NCI-H1930 (cell line): ENCODE results near the gene COL9A1.
A peak's percentile ranks its signal among the peaks of the same experiment; 100 is the strongest.

Experiments used
- DNase-seq, 2 experiments: peaks; one replicate each; lab custom pipeline; 2025; lab: John Stamatoyannopoulos, UW

Gene COL9A1

DNA sequence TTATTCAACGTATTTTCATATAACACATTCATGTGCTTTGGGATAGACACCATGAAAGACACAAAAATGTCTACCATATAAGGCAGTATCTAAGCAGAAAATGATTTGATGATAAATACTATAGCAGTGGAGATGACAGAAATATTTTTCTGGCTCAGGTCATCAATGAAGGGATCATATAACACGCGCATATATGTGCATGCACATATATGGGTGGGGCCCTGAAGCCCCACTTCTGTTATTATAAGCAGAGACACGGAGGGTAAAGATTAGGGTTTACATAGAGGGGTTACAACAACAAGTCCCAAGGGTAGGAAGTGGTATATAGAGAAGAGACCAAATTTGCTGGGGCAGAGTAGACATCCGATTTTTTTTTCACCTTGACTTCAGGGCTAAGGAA, 16.0 kb downstream of the COL9A1 start:
- no peak for DNase-seq

DNA sequence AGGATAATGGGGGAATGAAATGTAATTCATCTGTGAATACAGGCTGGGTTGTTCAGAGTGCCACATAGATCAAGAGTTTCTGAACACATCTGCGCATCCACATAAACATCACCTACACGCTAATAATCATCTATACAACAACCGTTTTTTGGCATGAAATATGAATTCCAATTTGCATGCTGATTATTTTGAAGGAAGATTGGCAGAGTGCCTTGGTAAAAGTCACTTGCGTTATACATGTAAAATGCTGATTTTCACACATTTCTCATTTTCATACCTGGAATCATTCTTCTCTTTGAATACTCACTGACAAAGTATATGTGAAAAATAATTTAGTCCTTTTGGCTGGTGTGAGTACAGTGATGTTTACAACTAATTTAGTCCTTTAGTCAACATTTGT, 17.7 kb downstream of the COL9A1 start:
- DNase-seq: peak in 1 of 2 experiments; percentile 36

- DNase-seq: no peak
Observed at GRCh38 chr6:70282919-70283461, 19.9 kb downstream of the COL9A1 start.

DNA sequence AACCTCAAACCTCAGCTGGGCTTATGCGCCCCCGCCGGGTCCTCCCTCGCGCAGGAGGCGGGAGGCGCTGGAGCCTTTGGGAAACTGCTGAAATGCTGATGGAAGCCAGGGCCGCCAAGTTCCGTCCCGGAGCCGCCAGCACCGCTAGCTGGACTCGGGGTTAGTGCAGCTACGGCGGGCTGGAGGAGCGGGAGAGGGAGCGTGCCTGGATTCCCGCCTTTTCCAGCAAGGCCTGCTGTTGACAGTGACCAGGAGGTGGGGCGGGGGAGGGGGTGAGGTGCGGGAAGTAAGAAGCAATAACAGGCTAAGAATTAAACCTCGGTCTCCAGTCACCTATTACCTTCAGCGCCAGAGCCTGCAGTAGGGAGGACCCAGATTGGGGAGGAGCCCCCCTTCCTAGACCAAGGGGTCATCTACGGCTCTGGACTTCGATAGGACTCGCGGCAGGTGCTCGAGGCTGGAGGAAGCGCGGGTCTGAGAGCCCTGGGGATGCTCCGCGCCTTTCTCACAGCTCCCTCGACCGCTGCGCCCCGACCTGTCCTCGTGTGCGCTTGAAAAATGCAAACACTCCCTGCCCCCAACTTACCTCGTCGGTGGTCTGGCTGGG, 20.5 kb downstream of the COL9A1 start:
- no peak for DNase-seq

- DNase-seq: no peak
Observed at GRCh38 chr6:70281923-70282311, 21.0 kb downstream of the COL9A1 start.

DNA sequence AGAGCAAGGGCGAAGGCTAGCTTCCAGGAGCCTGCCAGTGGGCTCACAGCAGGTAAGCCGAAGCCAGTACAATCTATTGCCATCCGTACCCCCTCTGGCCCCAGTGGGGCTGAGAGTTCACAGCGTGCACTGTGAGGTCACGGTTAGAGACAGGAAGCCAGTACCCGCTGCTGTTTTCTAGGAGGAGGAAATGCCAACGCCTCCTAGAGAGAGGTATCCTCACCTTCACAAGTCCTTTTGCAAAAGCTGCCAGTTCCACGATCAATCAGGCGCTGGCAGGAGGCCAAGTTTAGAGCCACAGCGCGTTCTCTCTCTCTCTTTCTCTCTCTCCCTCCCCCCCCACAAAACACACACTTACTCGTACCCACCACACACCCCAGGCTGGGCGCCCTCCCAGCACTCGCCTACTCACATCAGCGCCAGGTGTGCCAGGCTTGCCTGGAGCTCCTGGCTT, 22.5 kb downstream of the COL9A1 start:
- no peak for DNase-seq

- no peak for DNase-seq
Observed at GRCh38 chr6:70277470-70277869, 25.4 kb downstream of the COL9A1 start.

- DNase-seq: no peak
Observed at GRCh38 chr6:70274338-70274737, 28.5 kb downstream of the COL9A1 start.

DNA sequence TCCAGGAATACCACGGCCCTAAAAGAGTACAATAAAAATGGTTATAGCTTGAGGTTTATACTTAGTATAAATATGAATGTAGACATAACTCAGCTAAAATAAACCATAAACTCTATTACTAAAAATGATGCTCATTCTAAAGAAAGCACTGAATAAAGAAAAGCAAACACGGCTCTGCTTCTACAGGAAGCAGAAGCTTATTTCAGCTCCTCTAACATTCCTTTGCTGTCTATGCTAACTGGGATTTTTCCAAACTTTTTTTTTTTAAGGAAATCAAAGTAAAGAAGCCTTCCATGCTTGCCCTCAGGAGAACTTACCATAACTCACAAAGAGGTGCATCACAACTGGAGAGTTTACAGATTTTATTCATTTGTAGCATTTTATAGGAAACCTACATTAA, 30.8 kb downstream of the COL9A1 start:
- no peak for DNase-seq

DNA sequence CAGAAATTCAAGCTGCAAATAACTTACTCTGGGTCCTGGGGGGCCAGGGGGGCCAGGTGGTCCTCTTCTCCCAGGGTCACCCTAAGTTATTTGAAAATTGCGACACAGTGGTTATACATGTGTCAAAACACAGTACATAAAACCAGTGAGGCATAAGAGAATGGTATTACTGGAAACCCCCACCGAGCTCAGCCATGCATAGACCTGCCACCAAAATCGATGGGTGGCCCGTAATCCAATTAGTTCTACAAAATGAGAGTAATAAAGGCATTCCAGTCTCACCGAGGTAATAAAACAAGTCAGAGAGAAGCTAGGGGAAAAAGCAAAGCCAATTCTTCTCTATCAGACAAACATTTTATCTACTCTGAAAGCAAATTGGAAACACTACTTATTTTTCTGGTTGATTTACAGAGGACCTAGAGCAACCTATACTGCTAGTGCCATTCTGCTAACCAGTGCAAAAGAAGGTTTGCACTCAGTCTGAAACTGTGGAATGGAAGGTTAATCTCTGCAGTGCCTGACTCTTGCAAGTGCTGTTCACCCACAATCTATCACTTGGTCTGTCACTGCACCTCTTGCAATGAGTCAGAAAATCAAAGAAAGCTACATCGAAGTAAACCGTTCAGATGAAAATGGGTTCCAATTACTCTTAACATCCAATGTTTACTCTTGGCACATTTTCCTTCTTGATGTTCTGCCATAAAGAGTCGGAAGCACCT, 32.4 kb downstream of the COL9A1 start:
- DNase-seq: no peak

DNA sequence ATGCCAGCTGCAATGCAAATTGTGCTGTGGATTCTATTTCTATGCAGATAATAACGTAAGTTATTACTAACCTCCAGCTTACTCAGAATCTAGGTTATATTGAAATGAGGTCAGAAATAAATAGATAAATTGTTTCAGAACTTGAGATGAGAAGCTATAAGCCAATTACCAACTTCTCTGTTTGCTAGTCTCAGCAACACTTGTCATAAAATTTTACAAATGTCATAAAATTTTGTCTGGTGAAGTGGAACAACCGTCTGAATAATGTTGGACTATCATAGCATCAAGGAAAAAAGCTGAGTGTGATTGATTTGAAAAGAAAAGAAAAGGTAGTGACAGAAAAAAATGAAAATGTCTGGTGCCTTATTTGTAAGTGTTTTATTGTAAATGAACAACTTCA, 36.7 kb downstream of the COL9A1 start:
- no peak for DNase-seq

GRCh38 chr6:70264306-70264705, 38.6 kb downstream of the COL9A1 start:
- DNase-seq: no peak

- DNase-seq: no peak
Observed at GRCh38 chr6:70258483-70258882, 44.4 kb downstream of the COL9A1 start.

DNA sequence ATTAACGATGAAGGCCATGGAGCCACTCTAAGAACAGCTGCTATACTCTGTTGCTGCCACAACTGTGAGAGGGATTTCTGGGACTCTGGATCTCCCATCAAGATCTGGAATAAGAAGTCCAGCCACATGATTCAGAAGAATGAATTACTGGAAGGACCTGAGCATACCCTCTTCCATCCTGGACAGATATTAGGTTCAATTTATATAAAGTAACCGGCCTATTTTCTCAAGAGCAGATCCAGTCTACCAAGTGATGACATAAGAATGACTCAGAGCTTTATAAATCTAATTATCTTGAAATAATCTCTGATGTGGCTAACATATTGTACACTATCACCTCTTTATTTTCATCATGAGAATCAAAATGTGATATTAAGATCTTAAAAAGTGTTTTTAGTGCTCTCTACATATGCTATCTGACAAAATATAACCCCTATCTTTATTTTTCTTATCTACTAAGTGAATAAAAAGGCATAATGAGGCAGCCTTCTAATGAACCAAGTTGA, 45.1 kb downstream of the COL9A1 start:
- no peak for DNase-seq

GRCh38 chr6:70254784-70255183, 48.1 kb downstream of the COL9A1 start:
- DNase-seq: no peak

- DNase-seq: no peak
Observed at GRCh38 chr6:70253923-70254322, 49.0 kb downstream of the COL9A1 start.

- no peak for DNase-seq
Observed at GRCh38 chr6:70252604-70253003, 50.3 kb downstream of the COL9A1 start.

DNA sequence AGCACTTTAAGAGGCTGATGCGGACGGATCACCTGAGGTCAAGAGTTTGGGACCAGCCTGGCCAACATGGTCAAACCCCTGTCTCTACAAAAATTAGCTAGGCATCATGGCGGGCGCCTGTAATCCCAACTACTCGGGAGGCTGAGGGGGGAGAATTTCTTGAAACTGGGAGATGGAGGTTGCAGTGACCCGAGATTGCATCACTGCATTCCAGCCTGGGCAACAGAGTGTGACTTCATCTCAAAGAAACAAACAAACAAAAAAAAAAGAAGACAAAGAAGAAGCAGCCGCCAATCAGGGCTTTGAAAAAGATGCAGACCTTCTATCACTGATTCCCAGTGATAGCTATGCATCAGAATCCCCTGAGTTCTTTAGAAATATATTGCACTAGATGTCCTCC, 56.8 kb downstream of the COL9A1 start:
- no peak for DNase-seq

DNA sequence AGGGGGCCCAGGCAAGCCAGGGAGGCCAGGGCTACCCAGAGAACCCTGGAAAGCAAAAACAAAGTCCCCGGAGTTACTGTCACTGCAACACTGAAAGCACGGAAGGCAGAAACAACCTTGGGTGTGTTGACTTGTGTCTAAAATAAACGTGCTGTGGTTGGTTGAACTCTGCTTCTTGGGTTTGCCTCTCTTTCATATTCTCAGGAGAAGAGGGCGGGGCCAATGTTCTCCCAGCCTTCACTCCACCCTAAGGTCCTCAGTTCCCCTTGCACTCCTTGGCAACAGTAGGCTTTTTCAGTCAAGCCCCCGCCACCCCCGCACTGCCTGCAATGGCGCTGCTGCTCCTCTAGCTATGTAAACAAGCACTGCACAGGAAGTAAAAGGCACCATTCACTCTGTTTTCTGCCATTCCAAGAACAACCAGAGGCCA, 60.9 kb downstream of the COL9A1 start:
- DNase-seq: no peak

GRCh38 chr6:70241031-70241430, 61.9 kb downstream of the COL9A1 start:
- no peak for DNase-seq

- no peak for DNase-seq
Observed at GRCh38 chr6:70236343-70236742, 66.5 kb downstream of the COL9A1 start.

GRCh38 chr6:70234561-70235236, 68.2 kb downstream of the COL9A1 start:
- no peak for DNase-seq

DNA sequence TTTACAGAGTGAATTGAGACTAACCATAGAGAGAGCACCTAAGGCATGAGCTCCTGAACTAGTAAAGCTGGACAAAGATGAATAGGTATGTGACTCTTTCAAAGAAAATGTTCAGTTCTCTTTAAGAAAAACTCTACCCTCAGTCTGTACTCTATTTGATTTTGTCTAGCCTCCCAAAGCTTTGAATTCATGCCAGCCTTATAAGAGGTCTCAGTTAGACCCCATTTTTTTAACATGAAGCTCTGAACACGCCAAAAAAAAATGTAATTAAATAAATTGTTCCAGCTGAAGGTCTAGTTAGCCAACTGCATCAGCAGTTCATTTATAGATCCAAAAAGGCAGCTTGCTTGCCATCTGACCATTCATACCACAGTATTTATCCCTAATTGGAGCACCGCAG, 71.6 kb downstream of the COL9A1 start:
- no peak for DNase-seq
